ENCODE measurements around the gene PRKG1. TPM values are rescaled to one million over a fixed set of nuclear protein-coding genes. Genes with fewer than 3 reads are reported as not detected.

PRKG1 gene
- total RNA-seq, 1 donor from 2014 or later, result 22.8 TPM

GRCh38 chr10:51485668-51486067 lies 411.4 kb downstream of the PRKG1 start:
- no peaks in the 10 kb centered on the region for H3K4me1 Mint-ChIP-seq (ENCODE audit: low read depth)
- no peak for TF ChIP-seq CTCF (IDR thresholded peaks at IDR 0.05)
- no peaks in the 10 kb centered on the region for H3K9me3 Mint-ChIP-seq (ENCODE audit: low read depth)
- H3K4me3 Mint-ChIP-seq (ENCODE audit: unreplicated experiment), result no peak overlapping the region
- H3K27ac Mint-ChIP-seq (ENCODE audit: unreplicated experiment), result no peak overlapping the region
- no peak for DNase-seq (ENCODE audit: low spot score)
- no peaks in the 10 kb centered on the region for H3K27me3 Mint-ChIP-seq (ENCODE audit: low read depth)
- H3K36me3 Mint-ChIP-seq (ENCODE audit: low read depth), result no peaks in the 10 kb centered on the region

GRCh38 chr10:51487576-51487975 lies 413.3 kb downstream of the PRKG1 start:
- no peaks in the 10 kb centered on the region for H3K4me1 Mint-ChIP-seq (ENCODE audit: low read depth)
- no peaks in the 10 kb centered on the region for H3K36me3 Mint-ChIP-seq (ENCODE audit: low read depth)
- H3K27me3 Mint-ChIP-seq (ENCODE audit: low read depth), result no peaks in the 10 kb centered on the region
- TF ChIP-seq CTCF (IDR thresholded peaks at IDR 0.05), result no peak
- H3K4me3 Mint-ChIP-seq (ENCODE audit: unreplicated experiment), result no peak overlapping the region
- no peaks in the 10 kb centered on the region for H3K9me3 Mint-ChIP-seq (ENCODE audit: low read depth)
- no peak for DNase-seq (ENCODE audit: low spot score)
- no peak overlapping the region for H3K27ac Mint-ChIP-seq (ENCODE audit: unreplicated experiment)

GRCh38 chr10:51488766-51489408 lies 414.6 kb downstream of the PRKG1 start:
- H3K27me3 Mint-ChIP-seq (ENCODE audit: low read depth), result no peaks in the 10 kb centered on the region
- no peaks in the 10 kb centered on the region for H3K36me3 Mint-ChIP-seq (ENCODE audit: low read depth)
- H3K4me3 Mint-ChIP-seq (ENCODE audit: unreplicated experiment), result no peak overlapping the region
- DNase-seq (ENCODE audit: low spot score), result no peak
- H3K27ac Mint-ChIP-seq (ENCODE audit: unreplicated experiment), result no peak overlapping the region
- no peaks in the 10 kb centered on the region for H3K4me1 Mint-ChIP-seq (ENCODE audit: low read depth)
- H3K9me3 Mint-ChIP-seq (ENCODE audit: low read depth), result no peaks in the 10 kb centered on the region
- no peak for TF ChIP-seq CTCF (IDR thresholded peaks at IDR 0.05)

GRCh38 chr10:51498424-51498823 lies 424.1 kb downstream of the PRKG1 start:
- H3K36me3 Mint-ChIP-seq (ENCODE audit: low read depth), result no peaks in the 10 kb centered on the region
- peaks cover 8% of the 10 kb centered on the region for H3K4me1 Mint-ChIP-seq (ENCODE audit: low read depth)
- H3K9me3 Mint-ChIP-seq (ENCODE audit: low read depth), result no peaks in the 10 kb centered on the region
- no peak for TF ChIP-seq CTCF (IDR thresholded peaks at IDR 0.05)
- DNase-seq (ENCODE audit: low spot score), result no peak
- H3K27me3 Mint-ChIP-seq (ENCODE audit: low read depth), result no peaks in the 10 kb centered on the region
- no peak overlapping the region for H3K4me3 Mint-ChIP-seq (ENCODE audit: unreplicated experiment)
- no peak overlapping the region for H3K27ac Mint-ChIP-seq (ENCODE audit: unreplicated experiment)

- Mint-ChIP-seq H3K27me3 (ENCODE audit: low read depth) (no peaks in the 10 kb centered on the region), H3K4me1 (ENCODE audit: low read depth) (peaks cover 8% of the 10 kb centered on the region), H3K27ac (ENCODE audit: unreplicated experiment) (no peak overlapping the region), H3K36me3 (ENCODE audit: low read depth) (no peaks in the 10 kb centered on the region), H3K9me3 (ENCODE audit: low read depth) (no peaks in the 10 kb centered on the region), H3K4me3 (ENCODE audit: unreplicated experiment) (no peak overlapping the region)
- DNase-seq (ENCODE audit: low spot score), result no peak
- no peak for TF ChIP-seq CTCF (IDR thresholded peaks at IDR 0.05)
Measured at GRCh38 chr10:51501396-51501795, 427.1 kb downstream of the PRKG1 start.

Measured in chondrocyte (in vitro differentiated cells).